Measurements from ENCODE around the gene LAMP2.

LAMP2 gene

GRCh38 chrX:120456973-120457372 lies 12.1 kb downstream of the LAMP2 start:
- DNase-seq (ENCODE audit: low read depth): no peak

GRCh38 chrX:120453985-120454384 lies 15.1 kb downstream of the LAMP2 start:
- no peak for DNase-seq (ENCODE audit: low read depth)

GRCh38 chrX:120452131-120452530 lies 17.0 kb downstream of the LAMP2 start:
- no peak for DNase-seq (ENCODE audit: low read depth)

GRCh38 chrX:120450163-120450562 lies 18.9 kb downstream of the LAMP2 start:
- no peak for DNase-seq (ENCODE audit: low read depth)

- DNase-seq (ENCODE audit: low read depth): no peak
Measured at GRCh38 chrX:120446498-120446897, 22.6 kb downstream of the LAMP2 start.

GRCh38 chrX:120439921-120440320 lies 29.2 kb downstream of the LAMP2 start:
- no peak for DNase-seq (ENCODE audit: low read depth)

GRCh38 chrX:120429776-120430540 lies 39.1 kb downstream of the LAMP2 start:
- DNase-seq (ENCODE audit: low read depth): no peak

GRCh38 chrX:120428309-120428708 lies 40.8 kb downstream of the LAMP2 start:
- no peak for DNase-seq (ENCODE audit: low read depth)

GRCh38 chrX:120426599-120426998 lies 42.5 kb downstream of the LAMP2 start:
- DNase-seq (ENCODE audit: low read depth): no peak

- no peak for DNase-seq (ENCODE audit: low read depth)
Measured at GRCh38 chrX:120419463-120419862, 49.6 kb downstream of the LAMP2 start.

- no peak for DNase-seq (ENCODE audit: low read depth)
Measured at GRCh38 chrX:120408168-120408567, 60.9 kb downstream of the LAMP2 start.

GRCh38 chrX:120406638-120407037 lies 62.5 kb downstream of the LAMP2 start:
- no peak for DNase-seq (ENCODE audit: low read depth)

GRCh38 chrX:120402369-120402768 lies 66.7 kb downstream of the LAMP2 start:
- no peak for DNase-seq (ENCODE audit: low read depth)

- no peak for DNase-seq (ENCODE audit: low read depth)
Measured at GRCh38 chrX:120401301-120401700, 67.8 kb downstream of the LAMP2 start.

GRCh38 chrX:120380699-120381098 lies 88.4 kb downstream of the LAMP2 start:
- DNase-seq (ENCODE audit: low read depth): no peak

GRCh38 chrX:120379937-120380681 lies 89.0 kb downstream of the LAMP2 start:
- no peak for DNase-seq (ENCODE audit: low read depth)

GRCh38 chrX:120378570-120378969 lies 90.5 kb downstream of the LAMP2 start:
- DNase-seq (ENCODE audit: low read depth): no peak

All from stimulated activated CD8-positive, alpha-beta memory T cell treated with anti-CD3 and anti-CD28 coated beads, Interleukin-12 subunit alpha, Interleukin-12 subunit beta, amount 100 ng/mL, for 1 hour (primary cell).